GM19023 (cell line): ENCODE measurements around the gene CCDC157.

Experiments used
- ATAC-seq: cut with Tn5 transposase; IDR thresholded peaks from one replicate; pipeline ENCODE4 v1.9.1; 2021; ENCODE audit warnings: mild to moderate bottlenecking, moderate library complexity; ENCODE audit not compliant: unreplicated experiment

The CCDC157 gene

DNA sequence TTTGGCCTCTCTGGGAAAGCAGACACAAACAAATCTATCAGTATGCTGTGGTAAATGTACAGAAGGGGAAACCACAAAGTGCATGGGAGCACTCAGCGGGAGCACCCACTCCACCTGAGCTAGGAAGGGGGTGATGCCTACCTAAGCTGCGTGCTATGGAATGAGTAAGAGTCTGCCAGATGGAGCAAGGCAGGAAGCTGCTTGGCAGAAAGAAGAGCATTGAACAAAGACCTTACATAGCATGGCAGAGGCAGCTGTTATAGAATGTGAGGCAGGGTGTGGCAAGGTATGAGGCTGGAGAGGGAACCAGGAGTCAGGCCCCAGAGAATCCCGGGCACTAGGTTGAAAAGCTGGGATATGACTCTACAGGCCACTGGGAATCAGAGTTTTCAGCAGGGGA lies 55.0 kb downstream of the CCDC157 start:
- no peak for ATAC-seq

DNA sequence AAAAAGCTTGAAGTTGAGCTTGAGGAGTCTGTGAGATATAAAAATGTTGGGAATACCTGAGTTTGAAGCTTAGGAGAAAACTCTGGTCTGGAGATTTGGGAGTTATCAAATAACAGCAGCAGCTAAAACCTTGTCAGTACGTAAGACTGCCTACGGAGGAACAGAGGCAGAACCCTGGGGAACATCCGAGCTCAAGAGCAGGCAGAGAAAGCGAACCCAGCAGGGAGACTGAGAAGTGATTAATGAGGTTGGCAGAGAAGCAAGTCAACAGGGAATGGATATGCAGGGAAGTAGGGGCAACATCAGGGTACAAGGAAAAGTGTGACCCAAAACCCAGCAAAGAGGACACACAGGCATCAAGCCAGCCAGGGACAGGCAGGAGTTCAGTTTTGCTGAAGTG lies 56.2 kb downstream of the CCDC157 start:
- ATAC-seq = no peak

- ATAC-seq = no peak
Observed at GRCh38 chr22:30413745-30414524, 57.1 kb downstream of the CCDC157 start.

GRCh38 chr22:30414525-30415047 lies 57.8 kb downstream of the CCDC157 start:
- ATAC-seq = no peak

DNA sequence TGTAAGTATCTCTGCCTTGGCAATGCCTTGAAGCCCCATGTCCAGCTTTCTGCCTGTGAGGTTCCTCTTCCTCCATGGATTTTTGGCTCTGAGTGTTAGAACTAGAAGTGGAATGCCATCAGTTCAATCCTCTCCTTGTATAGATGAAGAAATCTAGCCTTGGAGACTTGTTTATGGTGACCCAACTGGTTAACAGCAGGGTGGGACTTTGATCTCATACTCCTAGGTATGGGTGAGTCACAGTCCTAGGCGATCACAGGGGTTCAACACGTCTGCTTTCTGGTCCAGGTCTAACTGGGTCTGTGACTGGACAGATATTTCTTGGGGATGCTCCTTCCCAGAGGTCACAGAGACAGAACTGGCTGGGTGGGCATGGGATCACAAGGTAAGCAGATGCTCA lies 59.6 kb downstream of the CCDC157 start:
- no peak for ATAC-seq

DNA sequence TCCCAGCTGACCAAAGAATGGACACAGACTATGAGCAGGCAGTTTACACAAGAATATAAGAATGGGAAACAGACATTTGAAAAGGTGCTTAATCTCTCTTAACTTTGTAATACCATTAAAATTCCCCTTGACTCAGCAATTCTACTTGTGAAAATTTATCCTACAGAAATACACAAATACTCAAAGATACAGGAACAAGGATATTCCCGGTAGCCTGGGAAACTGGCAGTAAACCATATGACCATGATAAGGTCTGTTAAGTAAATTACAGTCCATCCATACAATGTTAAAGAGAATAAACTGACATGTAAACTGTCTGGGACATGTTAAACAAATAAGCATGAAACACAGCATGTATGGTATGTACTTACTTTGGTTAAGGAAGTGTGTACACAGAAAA lies 60.0 kb downstream of the CCDC157 start:
- ATAC-seq = no peak

GRCh38 chr22:30420347-30421125 lies 63.7 kb downstream of the CCDC157 start:
- ATAC-seq = no peak

- no peak for ATAC-seq
Observed at GRCh38 chr22:30421695-30422480, 65.1 kb downstream of the CCDC157 start.

DNA sequence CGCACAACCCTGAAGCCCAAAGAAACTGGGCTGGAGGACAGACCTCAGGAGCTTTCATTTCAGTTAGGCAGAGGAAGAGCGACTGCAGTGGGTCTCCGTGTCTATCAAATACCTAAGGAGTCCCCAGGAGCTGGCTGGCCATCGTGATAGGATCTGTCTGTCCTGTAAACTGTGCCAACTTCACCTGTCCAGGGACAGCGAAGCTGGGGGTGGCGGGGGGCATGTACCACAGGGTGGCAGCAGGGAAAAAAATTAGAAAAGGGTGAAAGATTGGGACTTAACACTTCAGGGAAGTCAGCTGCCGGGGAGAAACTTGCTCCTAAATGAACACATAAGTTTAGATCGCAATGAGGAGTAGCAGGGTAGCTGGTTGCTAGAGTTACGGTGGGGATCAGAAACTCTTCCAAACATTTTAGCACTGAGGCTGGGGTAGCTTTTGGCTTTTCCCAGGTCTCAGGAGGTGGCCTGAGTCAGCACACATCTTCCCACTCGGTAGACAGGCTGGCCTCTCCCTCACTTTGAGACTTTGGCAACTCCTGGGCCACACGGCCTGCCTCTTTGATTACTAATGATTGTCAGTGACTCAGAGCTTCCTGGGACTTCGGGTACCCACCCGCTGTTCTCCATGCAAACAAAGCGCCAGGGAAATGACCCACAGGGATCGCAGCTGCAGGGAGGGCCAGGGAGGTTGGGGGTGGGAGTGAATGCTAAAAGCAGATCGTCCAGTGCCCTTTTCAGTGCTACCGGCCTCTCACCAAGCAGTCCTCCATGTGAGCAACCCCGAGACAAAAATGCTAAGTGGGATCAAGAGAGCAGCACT lies 65.9 kb downstream of the CCDC157 start:
- no peak for ATAC-seq

DNA sequence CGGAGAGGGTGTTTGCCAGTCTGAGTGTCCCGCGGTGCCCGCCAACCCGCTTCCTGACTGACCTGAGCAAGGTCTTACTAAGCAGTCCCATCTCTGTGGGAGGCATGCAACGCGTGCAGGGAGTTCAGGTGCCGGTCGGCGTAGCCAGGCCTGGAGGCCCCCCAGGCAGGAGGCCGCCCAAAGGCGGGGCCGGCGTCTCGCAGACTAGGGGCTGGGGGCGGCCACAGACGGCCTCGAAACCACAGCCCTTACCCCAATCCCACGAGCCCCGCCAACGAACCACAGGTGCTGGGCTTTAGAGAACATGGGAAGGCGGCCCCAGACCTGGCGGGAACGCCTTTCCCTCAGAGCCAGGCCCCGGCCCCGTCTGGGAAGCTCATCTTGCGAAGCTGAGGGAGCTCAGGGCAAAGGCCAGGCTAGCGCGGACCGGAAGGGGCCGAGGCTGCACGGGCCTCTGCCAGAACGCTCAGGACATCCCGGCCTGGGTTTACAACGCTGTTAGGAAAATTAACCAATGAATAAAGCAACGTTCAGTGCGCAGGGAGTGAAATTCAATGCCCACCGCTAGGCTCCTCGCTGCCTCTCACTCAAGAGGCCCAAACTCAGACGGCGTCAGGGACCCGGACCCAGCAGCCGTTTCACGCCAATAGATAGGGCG lies 66.6 kb downstream of the CCDC157 start:
- ATAC-seq = peak; percentile 34

DNA sequence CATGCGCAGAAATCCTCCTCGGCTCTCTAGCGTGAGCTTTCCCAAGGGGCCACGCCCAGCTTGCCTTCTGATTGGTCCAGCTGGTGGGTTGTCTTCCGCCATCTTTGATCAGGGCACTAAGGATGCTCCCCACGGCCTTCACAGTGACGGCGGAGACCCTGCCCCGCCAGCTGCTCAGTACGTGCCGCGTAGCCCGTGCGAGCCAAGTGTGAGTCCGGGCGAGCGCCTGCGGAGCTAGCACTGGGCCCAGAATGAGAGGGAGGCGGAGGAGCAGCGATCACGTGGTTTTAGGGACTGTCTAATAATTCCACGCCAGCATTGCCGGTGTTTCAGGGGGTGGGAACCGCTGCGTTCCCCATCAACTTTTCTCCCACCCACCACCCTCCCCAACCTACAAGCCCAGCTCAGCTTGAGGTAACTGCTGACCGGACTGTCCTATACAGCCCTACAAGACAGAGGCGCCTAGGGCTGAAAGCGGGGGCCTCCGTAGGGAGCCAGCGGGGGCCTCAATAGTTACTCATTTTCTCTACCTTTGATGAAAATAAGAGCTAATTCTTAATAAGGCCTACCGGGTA lies 67.2 kb downstream of the CCDC157 start:
- ATAC-seq = peak; percentile 86

DNA sequence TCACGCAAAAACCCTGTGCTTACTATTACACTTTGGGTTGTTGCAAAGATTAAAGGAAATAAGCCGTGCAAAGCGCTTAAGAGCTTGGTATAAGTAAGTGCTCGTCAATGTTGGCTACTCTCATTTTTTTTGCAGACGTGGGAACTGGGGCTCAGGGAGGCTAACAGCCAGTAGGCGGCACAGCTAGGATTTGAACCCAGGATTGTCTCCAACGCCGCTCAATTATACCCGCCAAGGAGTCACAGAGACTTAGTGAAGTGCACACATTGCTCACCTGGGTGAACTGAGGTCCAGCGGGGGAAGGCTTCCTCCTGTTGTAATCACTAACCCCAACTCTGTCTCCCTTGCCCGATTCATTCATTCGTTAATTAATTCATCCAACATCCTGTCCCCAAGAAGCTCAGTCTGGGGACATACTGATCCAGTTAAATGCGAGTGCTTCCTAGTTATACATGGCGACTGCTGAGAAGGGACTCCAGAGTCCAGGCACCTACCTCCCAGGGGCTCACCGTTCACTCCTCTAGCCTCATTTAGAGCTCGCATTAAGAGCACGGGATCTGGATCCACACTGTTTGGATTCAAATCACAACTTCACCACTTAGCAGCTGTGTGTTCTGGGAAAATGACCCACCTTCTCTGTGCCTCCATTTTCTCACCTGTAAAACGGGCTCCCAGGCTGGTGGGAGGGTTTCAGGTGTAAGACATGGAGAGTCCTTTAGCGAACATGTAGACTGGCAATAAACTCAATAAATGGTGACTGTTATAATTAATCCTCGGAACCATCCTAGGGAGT lies 67.9 kb downstream of the CCDC157 start:
- no peak for ATAC-seq

DNA sequence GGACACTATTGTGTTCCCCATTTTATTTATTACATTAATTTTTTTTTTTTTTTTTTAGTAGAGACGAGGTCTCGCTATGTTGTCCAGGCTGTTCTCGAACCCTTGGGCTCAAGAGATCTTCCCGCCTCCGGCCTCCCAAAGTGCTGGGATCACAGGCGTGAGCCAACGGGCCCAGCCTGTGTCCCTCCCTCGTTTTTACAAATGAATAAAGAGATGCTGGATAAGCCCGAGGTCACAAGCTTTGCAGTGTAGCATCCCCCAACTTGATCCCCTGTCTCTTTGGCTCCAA lies 68.5 kb downstream of the CCDC157 start:
- ATAC-seq = no peak

GRCh38 chr22:30425616-30426387 lies 69.0 kb downstream of the CCDC157 start, which contains the start of gene MTFP1:
TSS of gene MTFP1 (plus strand) at chr22:30425768. CDS start at chr22:30425880, 112 bp downstream.
- no peak for ATAC-seq
